Measurements from ENCODE around the gene RPS29. TPM values are rescaled to one million over a fixed set of nuclear protein-coding genes. Genes with fewer than 3 reads are reported as not detected.

Gene RPS29
- total RNA-seq, 1 donor from 2014 or later: 2,262 TPM

DNA sequence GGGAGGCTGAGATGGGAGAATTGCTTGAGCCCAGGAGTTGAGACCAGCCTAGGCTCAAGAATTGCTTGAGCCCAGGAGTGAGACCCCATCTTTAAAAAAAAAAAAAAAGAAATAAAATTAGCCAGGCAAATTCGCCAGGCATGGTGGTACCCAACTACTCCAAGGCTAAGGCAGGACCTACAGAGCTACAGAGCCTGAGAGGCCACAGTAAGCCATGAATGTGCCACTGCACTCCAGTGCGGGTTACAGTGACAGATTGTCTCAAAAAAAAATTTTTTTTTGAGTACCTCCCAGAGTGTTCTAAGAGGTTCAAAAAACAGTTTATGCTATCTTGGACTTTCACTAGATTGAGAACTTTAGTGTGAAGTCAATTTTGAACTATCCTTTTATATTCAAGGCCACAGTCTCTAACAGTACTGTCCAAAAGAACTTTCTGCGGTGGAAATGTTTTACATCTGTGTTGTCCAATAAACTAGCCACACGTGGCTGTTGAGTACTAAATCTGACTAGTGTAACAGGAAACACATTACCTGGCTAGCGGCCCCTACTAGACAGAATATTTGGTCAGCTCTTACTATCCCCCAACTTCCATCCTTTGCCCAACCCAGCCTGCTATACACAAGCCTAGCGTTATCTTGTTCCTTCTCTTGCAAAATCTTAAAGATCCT, 31.8 kb upstream of the RPS29 start:
- DNase-seq (ENCODE audit: low spot score in 2 of 2): no peak
- Histone ChIP-seq H3K27ac (no peak overlapping the region), H3K4me1 (peaks cover 6 to 18% of the 10 kb centered on the region in 2 donors), H3K4me3 (no peak overlapping the region), H3K27me3 (no peaks in the 10 kb centered on the region), H3K9me3 (no peaks in the 10 kb centered on the region), H3K36me3 (peaks cover 0 to 23% of the 10 kb centered on the region in 2 donors)
- TF ChIP-seq, protein P1, sequence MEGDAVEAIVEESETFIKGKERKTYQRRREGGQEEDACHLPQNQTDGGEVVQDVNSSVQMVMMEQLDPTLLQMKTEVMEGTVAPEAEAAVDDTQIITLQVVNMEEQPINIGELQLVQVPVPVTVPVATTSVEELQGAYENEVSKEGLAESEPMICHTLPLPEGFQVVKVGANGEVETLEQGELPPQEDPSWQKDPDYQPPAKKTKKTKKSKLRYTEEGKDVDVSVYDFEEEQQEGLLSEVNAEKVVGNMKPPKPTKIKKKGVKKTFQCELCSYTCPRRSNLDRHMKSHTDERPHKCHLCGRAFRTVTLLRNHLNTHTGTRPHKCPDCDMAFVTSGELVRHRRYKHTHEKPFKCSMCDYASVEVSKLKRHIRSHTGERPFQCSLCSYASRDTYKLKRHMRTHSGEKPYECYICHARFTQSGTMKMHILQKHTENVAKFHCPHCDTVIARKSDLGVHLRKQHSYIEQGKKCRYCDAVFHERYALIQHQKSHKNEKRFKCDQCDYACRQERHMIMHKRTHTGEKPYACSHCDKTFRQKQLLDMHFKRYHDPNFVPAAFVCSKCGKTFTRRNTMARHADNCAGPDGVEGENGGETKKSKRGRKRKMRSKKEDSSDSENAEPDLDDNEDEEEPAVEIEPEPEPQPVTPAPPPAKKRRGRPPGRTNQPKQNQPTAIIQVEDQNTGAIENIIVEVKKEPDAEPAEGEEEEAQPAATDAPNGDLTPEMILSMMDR (IDR thresholded peaks at IDR 0.05): no peak
- intact Hi-C loops (cut with DNase I): no loop called here

DNA sequence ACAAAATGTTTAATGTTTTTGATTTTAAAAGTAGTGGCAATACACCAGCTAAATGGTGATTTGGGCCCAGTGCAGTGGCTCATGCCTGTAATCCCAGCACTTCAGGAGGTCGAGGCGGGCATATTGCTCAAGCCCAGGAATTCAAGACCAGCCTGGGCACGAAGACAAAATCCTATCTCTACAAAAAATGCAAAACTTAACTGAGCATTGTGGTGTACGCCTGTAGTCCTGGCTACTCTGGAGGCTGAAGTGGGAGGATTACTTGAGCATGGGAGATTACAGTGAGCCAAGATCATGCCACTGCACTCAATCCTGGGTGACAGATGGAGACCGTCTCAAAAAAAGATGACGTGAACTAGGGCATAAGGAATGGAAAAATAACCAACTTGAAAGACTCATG, 29.6 kb upstream of the RPS29 start:
- peaks cover 6 to 9% of the 10 kb centered on the region in 2 donors for H3K4me1 ChIP-seq
- no peaks in the 10 kb centered on the region for H3K27me3 ChIP-seq
- H3K4me3 ChIP-seq: no peak overlapping the region
- no peaks in the 10 kb centered on the region for H3K9me3 ChIP-seq
- intact Hi-C loops (cut with DNase I): no loop called here
- TF ChIP-seq, protein P1 (IDR thresholded peaks at IDR 0.05): no peak
- H3K36me3 ChIP-seq: peaks cover 0 to 23% of the 10 kb centered on the region in 2 donors
- no peak for DNase-seq (ENCODE audit: low spot score in 2 of 2)
- no peak overlapping the region for H3K27ac ChIP-seq

DNA sequence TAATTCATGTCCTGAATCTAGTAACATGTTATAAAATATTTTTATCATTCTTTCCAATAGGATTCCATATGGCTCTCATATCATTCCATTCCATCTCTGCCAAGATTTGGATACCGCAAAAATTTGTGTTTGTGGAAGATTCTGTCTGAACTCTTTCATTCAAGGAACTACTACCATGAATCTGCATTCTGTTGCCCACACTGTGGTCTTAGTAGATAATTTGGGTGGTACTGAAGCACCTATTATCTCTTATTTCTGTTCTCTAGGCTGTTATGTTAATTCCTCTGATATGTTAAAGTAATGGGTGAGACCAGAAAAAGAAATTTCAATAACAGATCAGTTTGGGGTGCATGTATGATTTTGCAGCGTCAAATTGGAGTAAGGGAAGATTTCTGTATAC, 28.0 kb upstream of the RPS29 start:
- Histone ChIP-seq H3K36me3 (peaks cover 0 to 23% of the 10 kb centered on the region in 2 donors), H3K4me1 (peaks cover under 1 to 6% of the 10 kb centered on the region in 2 donors), H3K9me3 (no peaks in the 10 kb centered on the region), H3K27ac (no peak overlapping the region), H3K27me3 (no peaks in the 10 kb centered on the region), H3K4me3 (no peak overlapping the region)
- intact Hi-C loops (cut with DNase I): no loop called here
- DNase-seq (ENCODE audit: low spot score in 2 of 2): no peak
- TF ChIP-seq, protein P1 (IDR thresholded peaks at IDR 0.05): no peak

DNA sequence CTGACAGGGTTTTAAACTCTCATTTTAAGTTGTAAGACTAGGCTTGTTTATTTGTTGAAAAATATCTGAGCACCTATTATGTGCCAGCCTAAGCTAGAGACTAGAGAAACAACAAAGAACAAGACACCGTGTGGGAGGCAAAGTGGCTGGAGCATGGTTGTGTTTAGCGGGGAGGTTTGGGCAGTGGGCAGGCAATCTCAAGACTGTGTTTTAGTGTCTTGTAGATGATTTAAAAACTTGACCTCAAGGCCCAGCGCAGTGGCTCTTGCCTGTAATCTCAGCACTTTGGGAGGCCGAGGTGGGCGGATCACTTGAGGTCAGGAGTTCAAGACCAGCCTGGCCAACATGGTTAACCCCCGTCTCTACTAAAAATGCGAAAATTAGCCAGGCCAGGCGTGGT, 26.5 kb upstream of the RPS29 start:
- intact Hi-C loops (cut with DNase I): no loop called here
- TF ChIP-seq, protein P1 (IDR thresholded peaks at IDR 0.05): no peak
- H3K27ac ChIP-seq: no peak overlapping the region
- no peaks in the 10 kb centered on the region for H3K9me3 ChIP-seq
- no peak overlapping the region for H3K4me3 ChIP-seq
- H3K4me1 ChIP-seq: no peaks in the 10 kb centered on the region
- no peaks in the 10 kb centered on the region for H3K27me3 ChIP-seq
- DNase-seq (ENCODE audit: low spot score in 2 of 2): no peak
- H3K36me3 ChIP-seq: peaks cover 0 to 9% of the 10 kb centered on the region in 2 donors

DNA sequence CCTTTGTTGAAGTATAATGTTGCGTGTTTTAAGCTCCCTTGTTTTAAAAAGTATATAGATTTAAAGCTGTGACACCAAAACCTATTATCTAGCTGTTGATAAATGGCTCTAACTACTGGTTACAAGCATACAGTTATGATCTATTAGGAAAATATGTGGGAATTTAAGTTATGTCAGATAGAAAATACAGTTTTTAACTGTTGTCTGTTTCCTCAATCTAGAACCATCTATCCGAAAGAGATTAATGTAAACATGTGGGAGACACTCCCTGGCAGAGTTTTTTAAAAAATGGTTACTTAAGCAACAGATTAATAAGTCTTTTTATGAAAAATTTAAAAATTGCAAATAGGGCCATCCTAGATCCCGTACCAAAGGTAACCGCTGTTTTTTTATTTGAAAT, 26.1 kb upstream of the RPS29 start:
- intact Hi-C loops (cut with DNase I): no loop called here
- H3K27ac ChIP-seq: no peak overlapping the region
- TF ChIP-seq, protein P1 (IDR thresholded peaks at IDR 0.05): no peak
- H3K27me3 ChIP-seq: no peaks in the 10 kb centered on the region
- H3K4me1 ChIP-seq: no peaks in the 10 kb centered on the region
- peaks cover 0 to 6% of the 10 kb centered on the region in 2 donors for H3K36me3 ChIP-seq
- no peak for DNase-seq (ENCODE audit: low spot score in 2 of 2)
- H3K4me3 ChIP-seq: no peak overlapping the region
- no peaks in the 10 kb centered on the region for H3K9me3 ChIP-seq

Measured in ascending aorta (tissue), 2 donors.